ENCODE data around the gene CD99. TPM values are rescaled to one million over a fixed set of nuclear protein-coding genes. Genes with fewer than 3 reads are reported as not detected.
"Not testable (repeated sequence)": the region's sequence is repeated elsewhere in the genome, so short reads cannot be mapped to it uniquely, and the experiment has no call there.

The CD99 gene
- total RNA-seq, 2 donors from 2014 or later: 126 to 183 TPM

DNA sequence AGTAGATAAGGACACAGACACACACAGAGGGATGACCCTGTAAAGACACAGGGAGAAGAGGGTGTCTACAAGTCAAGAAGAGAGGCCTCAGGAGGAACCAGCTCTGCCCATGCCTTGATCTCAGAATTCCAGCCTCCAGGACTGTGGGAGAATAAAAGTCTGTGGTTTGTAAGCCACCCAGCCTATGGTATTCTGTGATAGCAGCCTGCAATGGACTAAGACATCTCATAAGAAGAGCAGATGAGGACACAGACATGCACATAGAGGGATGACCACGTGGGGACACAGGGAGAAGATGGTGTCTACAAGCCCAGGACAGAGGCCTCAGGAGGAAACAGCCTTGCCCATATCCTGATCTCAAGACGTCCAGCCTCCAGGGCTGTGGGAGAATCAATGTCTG is 70.2 kb downstream of the CD99 start:
- Histone ChIP-seq H3K36me3 (replicated peaks in 1 of 2; ENCODE audit: insufficient read depth in 1 of 2, low read depth in 2 of 2) (no peaks in the 10 kb centered on the region), H3K4me1 (peaks cover 4% of the 10 kb centered on the region), H3K27me3 (no peaks in the 10 kb centered on the region), H3K4me3 (no peak overlapping the region), H3K9me3 (no peaks in the 10 kb centered on the region), H3K27ac (no peak overlapping the region)
- intact Hi-C loops (cut with DNase I): no loop called here
- DNase-seq: no peak
- ATAC-seq: no peak
- no peak for TF ChIP-seq CTCF (IDR thresholded peaks at IDR 0.05)
- WGBS, 2 donors: 69 to 85% methylated on average over 2 of the region's 2 CpGs

GRCh38 chrX:2762671-2763070 is 71.6 kb downstream of the CD99 start:
- H3K36me3 ChIP-seq (replicated peaks in 1 of 2; ENCODE audit: insufficient read depth in 1 of 2, low read depth in 2 of 2); H3K4me3 ChIP-seq; H3K27me3 ChIP-seq; H3K4me1 ChIP-seq; intact Hi-C loops (cut with DNase I); H3K27ac ChIP-seq; H3K9me3 ChIP-seq; ATAC-seq: not testable (repeated sequence)
- 39 to 46% methylated on average over 4 of the region's 4 CpGs for WGBS, 2 donors
- DNase-seq: peak in 2 of 4 donors; percentile 32 to 58

- intact Hi-C loops (cut with DNase I); H3K36me3 ChIP-seq (replicated peaks in 1 of 2; ENCODE audit: insufficient read depth in 1 of 2, low read depth in 2 of 2); DNase-seq; H3K9me3 ChIP-seq; H3K4me1 ChIP-seq; H3K27ac ChIP-seq; H3K4me3 ChIP-seq; H3K27me3 ChIP-seq; ATAC-seq: not testable (repeated sequence)
- 80 to 86% methylated on average over 16 to 19 of the region's 19 CpGs for WGBS, 2 donors
These were observed 73.9 kb downstream of the CD99 start for GRCh38 chrX:2764766-2765548.

DNA sequence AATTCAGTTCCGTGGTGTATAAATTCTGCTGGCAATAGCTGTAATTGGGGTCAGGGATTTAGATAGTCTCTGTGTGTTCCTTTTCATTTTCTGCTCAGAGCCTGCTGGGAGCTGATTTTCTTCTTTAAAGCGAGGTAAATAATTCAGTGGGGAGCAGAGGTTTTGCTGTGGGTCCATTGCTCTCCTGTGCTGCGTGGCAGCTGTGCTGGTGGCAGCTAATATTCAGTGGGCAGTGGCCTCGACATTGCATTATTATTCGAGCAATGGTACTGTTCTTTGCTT is 74.4 kb downstream of the CD99 start:
- Histone ChIP-seq H3K36me3 (replicated peaks in 1 of 2; ENCODE audit: insufficient read depth in 1 of 2, low read depth in 2 of 2) (no peaks in the 10 kb centered on the region), H3K4me3 (no peak overlapping the region), H3K27ac (no peak overlapping the region), H3K4me1 (peaks cover 4% of the 10 kb centered on the region), H3K9me3 (no peaks in the 10 kb centered on the region), H3K27me3 (no peaks in the 10 kb centered on the region)
- 69 to 77% methylated on average over 5 of the region's 5 CpGs for WGBS, 2 donors
- TF ChIP-seq CTCF (IDR thresholded peaks at IDR 0.05) (no peak), POLR2A (IDR thresholded peaks at IDR 0.05) (no peak)
- DNase-seq (no peak), ATAC-seq (no peak)
- intact Hi-C loops (cut with DNase I): no loop called here

GRCh38 chrX:2766906-2767305 is 75.8 kb downstream of the CD99 start:
- H3K9me3 ChIP-seq: no peaks in the 10 kb centered on the region
- ATAC-seq: no peak
- H3K27me3 ChIP-seq: no peaks in the 10 kb centered on the region
- H3K4me1 ChIP-seq: peaks cover 4% of the 10 kb centered on the region
- TF ChIP-seq POLR2A (IDR thresholded peaks at IDR 0.05) (no peak), CTCF (IDR thresholded peaks at IDR 0.05) (no peak)
- intact Hi-C loops (cut with DNase I): no loop called here
- no peaks in the 10 kb centered on the region for H3K36me3 ChIP-seq (replicated peaks in 1 of 2; ENCODE audit: insufficient read depth in 1 of 2, low read depth in 2 of 2)
- WGBS, 2 donors: 82 to 86% methylated on average over 11 of the region's 11 CpGs
- H3K27ac ChIP-seq: no peak overlapping the region
- H3K4me3 ChIP-seq: no peak overlapping the region
- DNase-seq: no peak

Data from body of pancreas (tissue), 4 donors.